Measurements from ENCODE around the gene CCDC82.
"Not testable (repeated sequence)": the region's sequence is repeated elsewhere in the genome, so short reads cannot be mapped to it uniquely, and the experiment has no call there.

The CCDC82 gene

DNA sequence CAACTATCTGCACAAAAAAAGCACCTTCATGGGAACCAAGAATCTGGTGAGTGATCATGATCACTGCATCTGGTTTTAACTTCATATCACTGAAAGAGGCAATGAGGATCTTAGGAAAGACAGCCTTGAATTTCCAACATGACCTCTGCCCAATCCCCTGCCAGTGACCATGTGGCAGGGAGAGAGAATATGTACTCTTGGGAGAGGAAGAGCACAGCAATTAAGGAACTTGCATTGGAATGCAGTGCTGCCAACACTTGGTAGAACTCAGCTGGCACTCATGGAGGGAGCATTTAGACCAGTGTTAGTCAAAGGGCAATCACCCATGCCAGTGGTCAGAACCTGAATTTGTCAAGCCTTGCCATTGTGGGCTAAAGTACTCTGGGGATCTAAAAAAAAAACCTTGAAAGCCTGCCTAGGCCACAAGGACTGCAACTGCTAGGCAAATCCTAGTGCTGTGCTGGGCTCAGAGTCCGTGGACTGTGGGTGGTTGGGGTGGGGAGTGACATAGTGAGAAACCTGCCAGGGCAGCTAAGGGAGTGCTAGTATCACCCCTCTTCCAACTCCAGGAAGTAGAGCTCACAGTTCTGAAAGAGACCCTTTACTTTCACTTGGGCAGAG lies 23.2 kb upstream of the CCDC82 start:
- H3K27ac ChIP-seq (ENCODE audit: poor library complexity, severe bottlenecking) = no peak overlapping the region
- H3K4me3 ChIP-seq (ENCODE audit: severe bottlenecking) = no peak overlapping the region
- TF ChIP-seq, protein P1, sequence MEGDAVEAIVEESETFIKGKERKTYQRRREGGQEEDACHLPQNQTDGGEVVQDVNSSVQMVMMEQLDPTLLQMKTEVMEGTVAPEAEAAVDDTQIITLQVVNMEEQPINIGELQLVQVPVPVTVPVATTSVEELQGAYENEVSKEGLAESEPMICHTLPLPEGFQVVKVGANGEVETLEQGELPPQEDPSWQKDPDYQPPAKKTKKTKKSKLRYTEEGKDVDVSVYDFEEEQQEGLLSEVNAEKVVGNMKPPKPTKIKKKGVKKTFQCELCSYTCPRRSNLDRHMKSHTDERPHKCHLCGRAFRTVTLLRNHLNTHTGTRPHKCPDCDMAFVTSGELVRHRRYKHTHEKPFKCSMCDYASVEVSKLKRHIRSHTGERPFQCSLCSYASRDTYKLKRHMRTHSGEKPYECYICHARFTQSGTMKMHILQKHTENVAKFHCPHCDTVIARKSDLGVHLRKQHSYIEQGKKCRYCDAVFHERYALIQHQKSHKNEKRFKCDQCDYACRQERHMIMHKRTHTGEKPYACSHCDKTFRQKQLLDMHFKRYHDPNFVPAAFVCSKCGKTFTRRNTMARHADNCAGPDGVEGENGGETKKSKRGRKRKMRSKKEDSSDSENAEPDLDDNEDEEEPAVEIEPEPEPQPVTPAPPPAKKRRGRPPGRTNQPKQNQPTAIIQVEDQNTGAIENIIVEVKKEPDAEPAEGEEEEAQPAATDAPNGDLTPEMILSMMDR (IDR thresholded peaks at IDR 0.05; ENCODE audit: poor library complexity, severe bottlenecking) = no peak
- DNase-seq (ENCODE audit: low spot score) (no peak), ATAC-seq (ENCODE audit: low read depth) (no peak)
- H3K36me3 ChIP-seq (ENCODE audit: low read depth) = no peaks in the 10 kb centered on the region
- H3K4me1 ChIP-seq (ENCODE audit: insufficient read depth, poor library complexity, severe bottlenecking) = peaks cover 10% of the 10 kb centered on the region
- no peaks in the 10 kb centered on the region for H3K9me3 ChIP-seq (ENCODE audit: severe bottlenecking)
- H3K27me3 ChIP-seq (ENCODE audit: insufficient read depth, poor library complexity, severe bottlenecking) = no peaks in the 10 kb centered on the region

DNA sequence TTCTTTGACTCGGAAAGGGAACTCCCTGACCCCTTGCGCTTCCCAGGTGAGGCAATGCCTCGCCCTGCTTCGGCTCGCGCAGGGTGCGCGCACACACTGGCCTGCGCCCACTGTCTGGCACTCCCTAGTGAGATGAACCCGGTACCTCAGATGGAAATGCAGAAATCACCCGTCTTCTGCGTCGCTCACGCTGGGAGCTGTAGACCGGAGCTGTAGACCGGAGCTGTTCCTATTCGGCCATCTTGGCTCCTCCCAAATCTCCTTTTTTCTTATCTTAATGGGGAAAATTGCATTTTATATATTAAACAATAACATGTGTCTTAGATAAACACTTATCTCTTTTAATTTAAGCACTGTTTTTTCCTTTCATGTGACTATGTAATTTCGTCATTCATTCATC lies 21.7 kb upstream of the CCDC82 start:
- ATAC-seq (ENCODE audit: low read depth) = not testable (repeated sequence)
- peak overlapping the region; percentile 31 for H3K4me3 ChIP-seq (ENCODE audit: severe bottlenecking)

DNA sequence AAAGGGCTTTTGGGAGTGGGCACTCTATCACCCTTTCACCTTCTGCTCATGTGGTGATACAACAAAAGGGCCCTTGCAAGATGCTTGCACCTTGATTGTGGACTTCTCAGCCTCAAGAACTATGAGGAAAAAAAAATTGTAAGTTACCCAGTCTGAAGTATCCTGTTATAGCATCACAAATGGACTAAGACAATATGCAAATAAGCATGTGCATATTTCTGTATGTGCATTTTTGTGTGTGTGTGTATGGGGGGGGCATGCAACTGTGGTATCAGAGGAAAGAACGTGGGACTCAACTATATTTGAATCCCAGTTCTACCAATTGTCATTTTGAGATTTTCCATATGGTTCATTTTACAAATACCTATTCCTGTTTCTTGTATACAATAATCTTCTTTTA lies 11.0 kb upstream of the CCDC82 start:
- Histone ChIP-seq H3K9me3 (ENCODE audit: severe bottlenecking) (peaks cover 3% of the 10 kb centered on the region), H3K36me3 (ENCODE audit: low read depth) (no peaks in the 10 kb centered on the region), H3K27ac (ENCODE audit: poor library complexity, severe bottlenecking) (no peak overlapping the region), H3K4me3 (ENCODE audit: severe bottlenecking) (no peak overlapping the region), H3K27me3 (ENCODE audit: insufficient read depth, poor library complexity, severe bottlenecking) (no peaks in the 10 kb centered on the region), H3K4me1 (ENCODE audit: insufficient read depth, poor library complexity, severe bottlenecking) (no peaks in the 10 kb centered on the region)
- ATAC-seq (ENCODE audit: low read depth) (no peak), DNase-seq (ENCODE audit: low spot score) (no peak)
- TF ChIP-seq, protein P1 (IDR thresholded peaks at IDR 0.05; ENCODE audit: poor library complexity, severe bottlenecking) = no peak

More for the DNA sequence above, 21.7 kb upstream of the CCDC82 start:
- not testable (repeated sequence) for H3K36me3 ChIP-seq (ENCODE audit: low read depth); H3K9me3 ChIP-seq (ENCODE audit: severe bottlenecking); DNase-seq (ENCODE audit: low spot score); H3K27me3 ChIP-seq (ENCODE audit: insufficient read depth, poor library complexity, severe bottlenecking)
- peak overlapping the region; percentile 54 for H3K27ac ChIP-seq (ENCODE audit: poor library complexity, severe bottlenecking)
- H3K4me1 ChIP-seq (ENCODE audit: insufficient read depth, poor library complexity, severe bottlenecking) = peaks cover 10% of the 10 kb centered on the region

DNA sequence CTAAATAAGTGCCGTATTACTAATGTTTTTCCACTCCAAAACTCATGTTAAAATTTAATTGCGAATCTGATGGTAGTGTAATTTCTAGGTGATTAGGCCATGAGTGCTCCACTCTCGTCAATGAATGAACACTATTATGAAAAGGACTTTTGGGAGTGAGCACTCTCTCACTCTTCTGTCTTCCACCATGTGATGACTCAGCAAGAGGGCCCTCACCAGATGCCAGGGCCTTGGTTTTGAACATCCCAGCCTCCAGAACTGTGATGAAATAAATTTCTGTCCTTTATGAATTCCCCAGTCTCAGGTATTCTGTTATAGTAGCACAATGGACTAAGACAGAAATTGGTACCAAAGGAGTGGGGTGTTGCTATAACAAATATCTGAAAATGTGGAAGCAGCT lies 8.2 kb upstream of the CCDC82 start:
- H3K27ac ChIP-seq (ENCODE audit: poor library complexity, severe bottlenecking) = no peak overlapping the region
- DNase-seq (ENCODE audit: low spot score) = no peak
- ATAC-seq (ENCODE audit: low read depth) = no peak
- peaks cover 2% of the 10 kb centered on the region for H3K4me1 ChIP-seq (ENCODE audit: insufficient read depth, poor library complexity, severe bottlenecking)
- no peaks in the 10 kb centered on the region for H3K36me3 ChIP-seq (ENCODE audit: low read depth)
- H3K4me3 ChIP-seq (ENCODE audit: severe bottlenecking) = no peak overlapping the region
- no peaks in the 10 kb centered on the region for H3K9me3 ChIP-seq (ENCODE audit: severe bottlenecking)
- TF ChIP-seq, protein P1 (IDR thresholded peaks at IDR 0.05; ENCODE audit: poor library complexity, severe bottlenecking) = no peak
- no peaks in the 10 kb centered on the region for H3K27me3 ChIP-seq (ENCODE audit: insufficient read depth, poor library complexity, severe bottlenecking)

DNA sequence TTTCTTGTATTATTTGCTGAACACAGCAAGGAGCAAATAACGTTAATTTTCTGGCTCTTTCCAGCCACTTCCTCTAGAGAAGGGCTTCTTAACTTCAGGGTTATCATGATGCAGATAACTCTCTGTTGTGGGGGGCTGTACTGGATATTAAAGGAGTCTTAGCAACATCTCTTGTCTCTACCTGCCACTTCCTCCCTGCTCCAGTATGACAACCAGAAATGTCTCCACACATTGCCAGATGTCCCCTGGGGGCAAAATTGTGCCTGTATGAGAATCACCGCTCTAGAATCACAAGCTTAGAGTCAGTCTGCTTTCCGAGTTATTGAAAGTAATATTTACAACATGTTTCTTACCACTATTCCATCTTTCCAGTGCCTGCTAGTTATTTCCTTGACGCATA lies 6.9 kb upstream of the CCDC82 start:
- no peak overlapping the region for H3K27ac ChIP-seq (ENCODE audit: poor library complexity, severe bottlenecking)
- ATAC-seq (ENCODE audit: low read depth) (no peak), DNase-seq (ENCODE audit: low spot score) (no peak)
- H3K4me1 ChIP-seq (ENCODE audit: insufficient read depth, poor library complexity, severe bottlenecking) = peaks cover 2% of the 10 kb centered on the region
- H3K4me3 ChIP-seq (ENCODE audit: severe bottlenecking) = no peak overlapping the region
- H3K27me3 ChIP-seq (ENCODE audit: insufficient read depth, poor library complexity, severe bottlenecking) = no peaks in the 10 kb centered on the region
- TF ChIP-seq, protein P1 (IDR thresholded peaks at IDR 0.05; ENCODE audit: poor library complexity, severe bottlenecking) = no peak
- no peaks in the 10 kb centered on the region for H3K36me3 ChIP-seq (ENCODE audit: low read depth)
- no peaks in the 10 kb centered on the region for H3K9me3 ChIP-seq (ENCODE audit: severe bottlenecking)
